GM19043 (cell line): ENCODE data around the gene TCEAL1.
"Not testable (repeated sequence)": the region's sequence is repeated elsewhere in the genome, so short reads cannot be mapped to it uniquely, and the experiment has no call there.

Experiments used
- ATAC-seq: cut with Tn5 transposase; IDR thresholded peaks from one replicate; pipeline ENCODE4 v1.9.1; 2021; ENCODE audit warnings: low read depth; ENCODE audit not compliant: unreplicated experiment

Gene TCEAL1, protein sequence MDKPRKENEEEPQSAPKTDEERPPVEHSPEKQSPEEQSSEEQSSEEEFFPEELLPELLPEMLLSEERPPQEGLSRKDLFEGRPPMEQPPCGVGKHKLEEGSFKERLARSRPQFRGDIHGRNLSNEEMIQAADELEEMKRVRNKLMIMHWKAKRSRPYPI

DNA sequence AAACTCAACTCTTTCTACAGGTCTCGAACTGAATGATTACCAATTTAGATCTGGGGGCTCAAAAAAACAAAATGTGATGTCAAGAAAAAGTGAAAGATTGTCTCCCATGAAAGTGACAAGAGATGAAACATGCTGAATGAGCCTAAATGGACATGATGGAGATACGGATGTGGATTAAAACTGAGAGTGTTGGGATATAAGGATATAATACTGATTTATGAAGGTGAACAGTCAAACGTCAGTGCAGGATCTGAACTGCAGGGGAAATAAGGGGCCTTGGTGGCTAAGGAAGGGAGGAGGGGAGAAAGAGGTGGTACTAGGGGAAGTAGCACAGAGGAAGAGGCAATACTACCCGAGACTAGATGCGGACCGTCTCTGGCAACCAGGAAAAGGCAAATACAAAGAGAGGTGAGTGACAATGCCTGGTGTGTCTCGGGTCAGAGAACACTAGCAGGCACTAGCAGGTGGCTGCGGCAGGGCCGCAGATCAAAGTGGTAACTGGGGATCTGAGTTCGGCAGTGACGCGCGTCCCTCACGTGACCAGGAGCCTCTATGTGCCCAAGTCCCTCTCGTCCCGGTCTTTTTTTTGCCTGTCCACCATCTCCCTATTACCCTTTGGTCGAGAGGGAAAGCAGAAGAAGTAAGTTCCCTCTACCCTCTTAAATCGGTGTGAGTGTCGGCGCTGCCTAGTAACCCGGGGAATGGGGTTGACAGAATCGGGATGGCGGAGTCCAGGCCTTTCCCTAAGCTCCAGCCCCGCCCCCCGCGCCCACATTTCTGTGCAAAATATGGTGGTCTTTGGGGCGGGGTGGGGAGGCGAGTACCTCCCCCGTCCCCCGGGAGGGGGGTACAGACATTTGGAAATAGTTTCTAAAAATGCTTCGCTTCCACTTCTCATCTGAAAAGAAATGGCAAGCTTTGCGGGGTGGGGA lies at the start of gene TCEAL1:
Gene TCEAL1, plus strand, starts transcription at position 590 of the 932 bp plus-strand sequence. CDS start 942 bp downstream, outside the sequence.
- ATAC-seq, result peak; percentile 65

DNA sequence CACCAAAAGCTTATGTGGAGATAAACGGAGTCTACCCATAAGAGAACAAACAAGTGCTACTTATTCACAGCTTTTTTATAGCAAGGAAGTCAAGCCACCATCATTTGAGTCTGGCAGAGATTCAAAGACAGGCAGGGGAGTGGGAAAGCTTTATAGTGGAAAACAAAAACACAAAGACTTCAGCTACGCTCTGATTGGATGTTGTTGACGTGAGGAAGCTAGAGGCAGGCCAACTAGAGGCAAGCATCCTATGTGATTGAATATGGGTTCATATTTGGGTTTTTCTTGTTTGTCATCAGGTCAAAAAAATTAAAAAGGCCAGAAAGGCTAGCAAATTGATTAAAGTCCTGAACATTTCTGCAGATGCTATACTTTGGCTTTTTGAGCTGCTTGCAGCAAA lies 44.2 kb upstream of the TCEAL1 start:
- ATAC-seq, result no peak

DNA sequence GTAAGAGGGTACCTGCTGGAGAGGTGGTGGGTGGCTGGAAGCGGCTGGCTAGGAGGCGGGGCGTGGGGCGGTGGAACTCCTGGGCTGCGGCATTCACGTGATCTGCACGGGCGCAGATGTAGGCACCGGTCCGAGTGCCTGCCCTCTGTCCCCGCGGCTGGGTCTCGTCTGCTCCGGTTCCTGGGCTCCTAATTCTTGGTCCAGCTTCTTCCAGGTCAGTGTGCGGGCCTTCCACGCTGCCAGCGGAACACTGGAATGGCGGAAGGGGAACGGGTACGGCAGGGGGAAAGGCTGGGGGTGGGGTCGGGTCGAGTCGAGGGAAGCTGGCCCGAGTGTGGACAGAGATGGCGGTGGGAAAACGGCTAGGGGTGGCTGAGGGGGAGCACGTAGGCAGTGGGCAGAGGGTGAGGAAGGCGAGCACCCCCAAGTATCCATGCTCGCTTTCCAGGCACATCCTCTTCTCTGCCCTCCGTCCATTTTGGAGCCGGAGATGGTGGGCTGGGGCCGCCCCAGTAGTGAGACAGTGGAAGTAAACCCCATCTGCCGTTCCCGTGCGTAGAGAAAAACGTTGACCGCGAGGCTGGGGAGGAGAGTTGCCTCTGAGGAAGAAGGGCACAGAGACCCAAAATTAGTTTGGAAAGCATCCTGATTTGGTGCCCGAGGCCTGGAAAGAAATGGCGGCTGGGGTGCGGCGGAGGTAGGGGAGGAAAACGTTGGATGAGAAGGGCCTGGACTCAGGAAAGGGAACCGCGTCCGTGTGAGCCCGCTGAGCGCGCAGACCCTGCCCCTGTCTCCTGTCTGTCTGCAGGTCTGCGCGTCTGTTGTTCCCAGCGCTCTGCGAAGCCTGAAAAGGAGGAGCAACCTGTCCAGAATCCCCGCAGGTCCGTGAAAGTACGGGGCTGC lies 43.1 kb upstream of the TCEAL1 start, which contains the start of gene TCEAL4:
Gene TCEAL4, plus strand, starts transcription at position 105 of the 903 bp plus-strand sequence. CDS start 1,161 bp downstream, outside the sequence.
- peak; percentile 80 for ATAC-seq

DNA sequence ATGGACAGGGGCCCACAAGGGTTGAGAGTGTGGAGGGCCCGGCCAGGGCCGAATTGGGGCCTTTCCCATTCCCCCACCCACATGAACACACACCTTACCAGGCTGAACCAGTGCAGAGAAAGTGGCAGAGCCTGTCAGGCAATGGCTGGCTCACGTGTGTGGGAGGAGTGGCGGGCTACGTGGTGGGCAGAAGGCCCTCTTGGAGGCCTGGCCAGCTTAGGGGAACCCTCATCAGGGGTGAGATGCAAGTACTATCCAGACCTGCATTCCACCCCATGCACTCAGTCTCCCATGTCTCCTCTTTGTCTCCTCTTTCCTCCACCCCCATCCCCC lies 42.5 kb upstream of the TCEAL1 start:
- ATAC-seq, result no peak

DNA sequence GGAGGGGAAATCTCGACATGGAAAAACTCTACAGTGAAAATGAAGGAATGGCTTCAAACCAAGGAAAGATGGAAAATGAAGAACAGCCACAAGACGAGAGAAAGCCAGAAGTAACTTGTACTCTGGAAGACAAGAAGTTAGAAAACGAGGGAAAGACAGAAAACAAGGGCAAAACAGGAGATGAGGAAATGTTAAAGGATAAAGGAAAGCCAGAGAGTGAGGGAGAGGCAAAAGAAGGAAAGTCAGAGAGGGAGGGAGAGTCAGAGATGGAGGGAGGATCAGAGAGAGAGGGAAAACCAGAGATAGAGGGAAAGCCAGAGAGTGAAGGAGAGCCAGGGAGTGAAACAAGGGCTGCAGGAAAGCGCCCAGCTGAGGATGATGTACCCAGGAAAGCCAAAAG lies 42.1 kb upstream of the TCEAL1 start:
- ATAC-seq, result no peak

DNA sequence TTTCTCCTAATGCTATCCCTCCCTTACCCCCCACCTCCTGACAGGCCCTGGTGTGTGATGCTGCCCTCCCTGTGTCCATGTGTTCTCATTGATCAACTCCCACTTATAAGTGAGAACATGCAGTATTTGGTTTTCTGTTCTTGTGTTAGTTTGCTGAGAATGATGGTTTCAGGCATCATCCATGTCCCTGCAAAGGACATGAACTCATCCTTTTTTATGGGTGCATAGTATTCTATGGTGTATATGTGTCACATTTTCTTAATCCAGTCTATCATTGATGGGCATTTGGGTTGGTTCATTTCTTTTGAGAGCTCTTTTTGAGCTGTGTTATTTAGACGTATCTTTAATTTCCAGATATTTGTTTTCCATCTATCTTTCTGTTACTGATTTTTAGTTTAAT lies 36.5 kb upstream of the TCEAL1 start:
- ATAC-seq, result not testable (repeated sequence)

DNA sequence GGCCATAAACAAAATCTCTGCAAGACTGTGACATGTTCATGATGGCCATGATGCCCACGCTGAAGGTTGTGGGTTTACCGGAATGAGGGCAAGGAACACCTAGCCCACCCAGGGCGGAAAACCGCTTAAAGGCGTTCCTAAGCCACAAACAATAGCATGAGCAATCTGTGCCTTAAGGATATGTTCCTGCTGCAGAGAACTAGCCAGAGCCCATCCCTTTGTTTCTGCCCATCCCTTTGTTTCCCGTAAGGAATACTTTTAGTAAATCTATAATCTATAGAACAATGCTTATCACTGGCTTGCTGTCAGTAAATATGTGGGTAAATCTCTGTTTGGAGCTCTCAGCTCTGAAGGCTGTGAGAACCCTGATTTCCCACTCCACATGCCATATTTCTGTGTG lies 33.6 kb upstream of the TCEAL1 start:
- ATAC-seq, result not testable (repeated sequence)

DNA sequence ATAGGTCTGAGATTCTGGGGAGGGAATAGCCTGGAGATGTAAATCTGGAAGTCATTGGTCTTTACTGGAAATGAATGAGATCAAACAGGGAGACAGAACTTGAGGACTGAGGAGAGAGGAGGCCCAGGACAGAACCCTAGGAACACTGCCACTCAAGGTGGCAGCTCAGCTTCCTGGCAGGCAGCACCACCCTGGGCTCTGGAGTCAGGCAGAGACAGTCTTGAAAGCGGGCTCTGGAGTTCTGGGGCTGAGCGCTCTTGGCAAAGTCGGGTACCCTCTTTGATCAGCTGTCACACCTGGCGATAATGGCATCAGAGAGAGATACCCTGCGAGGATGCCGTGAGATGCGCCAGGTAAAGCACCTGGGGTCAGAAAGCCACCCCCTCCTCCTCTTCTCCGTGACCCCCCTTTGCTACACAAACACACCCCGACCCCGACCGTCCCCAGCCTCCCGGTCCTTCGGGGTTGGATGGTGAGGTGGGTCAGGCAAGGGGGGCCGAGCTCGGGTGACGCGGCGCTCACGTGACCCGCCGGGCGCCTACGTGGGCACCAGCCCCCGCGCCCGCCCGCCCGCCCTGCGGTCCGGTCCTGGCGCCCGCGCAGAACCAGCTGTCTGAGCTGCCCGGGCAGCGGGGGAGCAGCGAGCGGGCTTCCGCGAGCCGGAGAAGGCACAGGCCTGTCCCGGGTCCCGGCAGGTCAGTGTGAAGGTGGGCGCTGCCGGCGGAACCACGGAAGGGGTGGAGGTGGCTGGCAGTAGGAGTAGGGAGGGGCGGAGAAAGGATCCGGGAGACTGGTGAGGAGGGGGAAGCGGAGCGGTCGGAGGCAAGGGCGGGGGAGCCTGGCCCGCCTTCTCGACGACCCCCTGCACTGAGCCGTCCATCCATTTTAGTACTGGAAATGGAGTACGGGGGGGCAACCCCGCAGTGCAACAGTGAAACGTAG lies 21.1 kb upstream of the TCEAL1 start, which contains the start of gene TCEAL3:
Gene TCEAL3, plus strand, starts transcription at position 600 of the 942 bp plus-strand sequence. CDS start 1,102 bp downstream, outside the sequence.
- no peak for ATAC-seq

DNA sequence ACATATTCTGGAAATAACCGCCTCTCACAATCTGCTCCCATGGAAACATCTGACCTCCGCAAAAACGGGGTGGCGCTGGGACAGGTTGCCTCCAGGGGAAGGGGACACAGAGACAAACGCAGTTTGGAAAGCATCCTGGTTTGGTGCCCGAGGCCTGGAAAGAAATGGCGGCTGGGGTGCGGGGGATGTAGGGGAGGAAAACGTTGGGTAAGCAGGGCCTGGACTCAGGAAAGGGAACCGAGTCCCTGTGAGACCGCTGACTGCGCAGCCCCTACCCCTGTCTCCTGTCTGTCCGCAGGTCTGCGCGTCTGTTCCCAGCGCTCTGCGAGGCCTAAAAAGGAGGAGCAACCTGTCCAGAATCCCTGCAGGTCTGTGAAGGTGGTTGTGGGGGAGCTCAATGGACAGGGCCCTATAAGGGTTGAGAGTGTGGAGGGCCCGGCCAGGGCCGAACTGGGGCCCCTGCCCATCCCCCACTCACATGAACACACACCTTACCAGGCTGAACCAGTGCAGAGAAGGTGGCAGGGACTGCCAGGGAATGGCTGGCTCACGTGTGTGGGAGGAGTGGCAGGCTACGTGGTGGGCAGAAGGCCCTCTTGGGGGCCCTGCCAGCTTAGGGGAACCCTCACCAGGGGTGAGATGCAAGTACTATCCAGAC lies 20.3 kb upstream of the TCEAL1 start:
- ATAC-seq, result no peak

DNA sequence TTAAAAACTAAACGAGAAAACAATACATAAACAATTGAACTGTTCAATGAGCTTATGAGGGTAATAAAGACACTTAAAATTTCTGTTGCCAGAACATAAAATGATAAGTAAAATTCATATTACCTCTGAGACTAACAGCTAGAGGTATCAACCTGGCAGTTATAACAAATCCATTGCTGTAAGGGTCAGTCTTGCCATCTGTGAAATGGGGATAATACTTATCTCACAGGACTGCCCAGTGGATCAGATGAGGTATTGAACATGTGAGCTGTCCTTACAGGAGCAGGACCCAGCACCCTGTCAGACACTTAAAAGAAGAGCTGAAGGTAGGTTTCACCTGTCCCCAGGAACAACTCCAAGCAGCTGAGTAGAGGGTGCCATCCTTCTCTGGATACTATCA lies 18.5 kb upstream of the TCEAL1 start:
- no peak for ATAC-seq

DNA sequence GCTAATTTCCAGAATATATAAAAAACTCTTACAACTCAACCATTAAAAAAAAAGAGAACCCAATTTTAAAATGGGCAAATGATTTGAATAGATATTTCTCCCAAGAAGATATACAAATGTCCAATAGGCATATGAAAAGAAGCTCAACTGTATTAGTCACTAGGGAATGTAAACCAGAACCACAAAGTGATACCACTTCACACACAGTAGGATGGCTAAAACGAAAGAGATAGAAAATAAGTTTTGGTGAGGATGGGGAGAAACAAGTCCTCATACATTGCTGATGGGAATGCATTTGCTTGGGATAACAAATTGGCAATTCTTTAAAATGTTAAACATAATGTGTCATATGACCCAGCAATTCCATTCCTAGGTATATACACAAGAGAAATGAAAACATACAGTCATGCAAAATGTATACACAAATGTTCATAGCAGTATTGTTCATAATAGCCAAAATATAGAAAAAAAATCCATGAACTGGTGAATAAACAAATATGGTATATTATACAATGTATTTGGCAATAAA lies 15.3 kb upstream of the TCEAL1 start:
- ATAC-seq, result no peak

DNA sequence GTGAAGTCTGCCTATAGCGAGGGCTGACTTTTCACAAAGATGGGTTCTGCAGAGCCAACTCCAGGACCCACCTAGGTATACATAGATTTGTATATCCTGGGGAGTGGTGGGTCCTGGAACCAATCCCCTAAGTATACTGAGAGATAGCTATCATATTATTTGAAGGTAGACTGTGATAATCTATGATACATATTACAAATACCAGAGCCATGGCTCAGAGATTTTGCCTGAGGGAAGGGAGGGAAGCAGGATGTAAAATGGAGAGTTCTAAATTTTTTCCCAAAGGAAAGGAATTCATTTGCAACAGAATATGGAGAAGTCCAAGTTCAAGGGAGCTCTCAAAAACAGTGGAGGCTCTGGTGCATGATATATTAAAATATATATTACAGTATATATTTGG lies 13.8 kb upstream of the TCEAL1 start:
- ATAC-seq, result no peak

DNA sequence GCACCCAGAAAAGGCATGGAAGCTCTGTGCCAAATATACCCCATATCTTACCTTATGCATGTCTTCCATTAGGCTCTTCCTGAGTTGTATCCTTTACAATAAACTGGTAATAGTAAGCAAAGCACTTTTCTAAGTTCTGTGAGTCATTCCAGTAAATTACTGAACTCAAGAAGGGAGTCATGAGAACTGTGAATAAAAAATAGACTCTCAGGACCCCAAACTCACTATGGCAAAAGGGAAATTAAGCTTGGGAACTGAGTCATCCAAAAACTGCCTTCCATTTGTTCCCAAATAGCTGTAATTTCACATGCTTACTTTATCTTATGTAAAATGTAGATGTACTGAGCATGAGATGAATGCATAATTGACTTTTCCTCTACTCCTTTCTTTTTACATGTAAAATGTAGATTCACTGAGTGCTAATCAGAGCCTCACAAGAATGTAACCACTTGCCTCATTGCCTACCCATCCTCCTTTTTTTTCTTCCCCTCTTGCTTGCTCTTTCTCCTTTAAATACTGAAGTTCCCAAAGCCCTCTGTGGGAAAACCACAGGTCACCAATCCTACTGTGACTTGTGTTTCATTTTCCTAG lies 12.9 kb upstream of the TCEAL1 start:
- ATAC-seq, result no peak

DNA sequence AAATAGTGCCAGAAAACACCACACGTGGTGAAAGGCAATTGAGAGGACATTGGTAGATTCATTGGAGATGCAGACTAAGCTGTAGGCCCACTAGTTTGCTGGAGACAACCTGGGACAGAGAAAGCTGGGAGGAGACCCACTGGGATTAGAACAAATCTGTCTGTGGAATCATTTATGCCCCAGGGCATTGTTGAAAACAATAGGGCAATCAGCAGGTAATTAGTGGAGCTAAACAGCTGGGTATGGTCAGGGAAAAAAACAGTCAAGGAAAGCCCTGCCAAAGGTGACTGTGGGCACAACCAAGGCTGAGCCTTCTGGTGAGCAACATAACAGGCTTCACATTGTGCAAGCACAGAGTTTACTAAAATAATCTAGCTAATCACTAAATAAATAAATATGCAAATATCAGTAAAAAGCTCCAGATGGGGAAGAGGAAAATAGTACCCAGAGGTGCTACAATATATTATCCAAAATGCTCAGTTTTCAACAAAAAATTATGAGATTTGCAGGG lies 12.0 kb upstream of the TCEAL1 start:
- ATAC-seq, result no peak

DNA sequence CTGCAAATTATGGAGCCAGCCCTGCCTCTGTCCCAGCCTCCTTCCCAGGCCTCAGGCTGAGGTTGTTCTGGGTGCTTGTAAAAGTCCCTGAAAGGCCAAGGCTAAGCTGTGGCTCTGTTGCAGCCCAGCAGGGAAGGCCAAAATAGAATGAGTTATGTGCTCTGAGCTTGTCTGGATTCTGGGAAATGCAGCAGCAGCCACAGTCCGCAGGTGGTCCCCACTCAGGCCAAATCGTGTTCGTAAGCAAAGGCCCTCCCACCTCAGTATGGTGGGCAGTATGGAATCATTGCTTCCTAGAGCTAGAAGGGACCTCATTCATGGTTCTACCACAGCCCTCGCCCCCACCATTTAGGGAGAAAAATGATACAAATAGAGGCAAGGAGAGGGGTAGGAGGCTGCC lies 4.7 kb upstream of the TCEAL1 start:
- no peak for ATAC-seq

DNA sequence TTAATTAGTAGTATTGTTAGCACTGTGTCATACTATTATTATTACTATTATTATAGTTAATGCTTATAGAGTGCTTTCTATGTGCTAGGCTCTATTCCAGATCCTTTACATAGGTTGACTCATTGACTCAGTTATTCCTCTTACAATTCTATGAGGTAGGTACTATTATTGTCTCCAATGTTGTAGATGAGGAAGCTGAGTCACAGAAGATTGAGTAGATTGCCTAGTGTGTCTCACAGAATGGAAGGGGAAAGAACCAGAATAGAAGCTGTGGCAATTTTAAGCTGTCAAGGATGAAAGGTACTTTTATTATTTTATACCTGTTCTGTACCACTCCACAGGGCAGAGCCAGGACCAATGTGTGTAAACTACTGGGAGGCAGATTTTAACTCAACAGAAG lies 1.9 kb upstream of the TCEAL1 start:
- no peak for ATAC-seq

DNA sequence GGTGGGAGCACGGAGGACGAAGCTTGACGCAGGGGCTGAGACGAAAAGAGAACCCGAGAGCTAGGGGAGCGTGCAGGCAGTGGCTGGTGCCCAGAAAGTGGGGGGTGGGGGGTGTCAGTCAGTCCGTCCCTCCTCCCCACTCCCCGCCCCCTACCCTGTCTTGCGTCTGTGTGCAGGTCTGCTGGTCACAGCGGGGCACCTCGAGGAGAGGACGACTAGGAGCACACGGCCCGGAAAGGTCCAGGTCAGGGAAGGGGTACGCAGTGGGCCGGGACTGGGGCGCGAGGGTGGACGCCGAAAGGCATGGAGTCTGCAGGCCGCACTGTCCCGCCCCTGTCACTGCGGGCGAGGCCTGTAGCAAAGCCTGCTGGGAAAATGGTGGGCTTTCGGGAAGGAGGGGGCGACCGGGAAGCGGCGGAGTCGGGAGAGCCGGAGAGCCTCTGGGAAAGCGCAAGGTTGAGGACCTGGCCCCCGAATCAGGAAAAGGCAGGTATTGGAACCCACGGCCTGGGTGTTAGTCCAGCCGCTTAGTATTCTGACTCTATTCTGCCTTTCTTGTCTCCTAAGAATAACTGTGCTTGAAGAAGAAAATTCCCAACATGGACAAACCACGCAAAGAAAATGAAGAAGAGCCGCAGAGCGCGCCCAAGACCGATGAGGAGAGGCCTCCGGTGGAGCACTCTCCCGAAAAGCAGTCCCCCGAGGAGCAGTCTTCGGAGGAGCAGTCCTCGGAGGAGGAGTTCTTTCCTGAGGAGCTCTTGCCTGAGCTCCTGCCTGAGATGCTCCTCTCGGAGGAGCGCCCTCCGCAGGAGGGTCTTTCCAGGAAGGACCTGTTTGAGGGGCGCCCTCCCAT lies 769 bp downstream of the TCEAL1 start:
- no peak for ATAC-seq

DNA sequence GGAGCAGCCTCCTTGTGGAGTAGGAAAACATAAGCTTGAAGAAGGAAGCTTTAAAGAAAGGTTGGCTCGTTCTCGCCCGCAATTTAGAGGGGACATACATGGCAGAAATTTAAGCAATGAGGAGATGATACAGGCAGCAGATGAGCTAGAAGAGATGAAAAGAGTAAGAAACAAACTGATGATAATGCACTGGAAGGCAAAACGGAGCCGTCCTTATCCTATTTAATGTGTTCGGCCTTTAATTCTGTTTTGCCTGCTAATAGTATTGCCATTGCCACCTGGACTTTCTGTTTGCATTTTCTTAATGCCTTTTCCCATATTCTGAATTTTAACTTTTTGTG lies 1.4 kb downstream of the TCEAL1 start:
- no peak for ATAC-seq
